KMS-11 (cell line): Measurements from ENCODE around the gene RFTN1.

ENCODE experiments used
- H2AFZ ChIP-seq: fragments of 200-600 bp; sonication (generic); 2 replicates; pipeline ENCODE4 v1.6.1; 2016; ENCODE audit warnings: antibody characterized with exemption, mixed run types, low read depth
- H3K27ac ChIP-seq: fragments of 200-600 bp; sonication (generic); 2 replicates; pipeline ENCODE4 v1.6.1; 2016; ENCODE audit warnings: mild to moderate bottlenecking, mixed run types
- H3K27me3 ChIP-seq: fragments of 200-600 bp; sonication (generic); 2 replicates; pipeline ENCODE4 v1.6.1; 2017; ENCODE audit warnings: mild to moderate bottlenecking, low read depth, mixed run types, moderate library complexity; ENCODE audit not compliant: insufficient read depth
- H3K36me3 ChIP-seq: fragments of 200-600 bp; sonication (generic); 2 replicates; pipeline ENCODE4 v1.6.1; 2017; ENCODE audit warnings: mild to moderate bottlenecking, mixed run types; ENCODE audit not compliant: insufficient read depth
- H3K4me1 ChIP-seq: fragments of 200-600 bp; sonication (generic); 2 replicates; pipeline ENCODE4 v1.6.1; 2016; ENCODE audit warnings: mild to moderate bottlenecking, low read depth, mixed run types; ENCODE audit not compliant: poor library complexity, severe bottlenecking
- H3K4me2 ChIP-seq: fragments of 200-600 bp; sonication (generic); 2 replicates; pipeline ENCODE4 v1.7.0; 2016; ENCODE audit warnings: mild to moderate bottlenecking, mixed run types
- H3K4me3 ChIP-seq: fragments of 200-600 bp; sonication (generic); IDR thresholded peaks from 2 replicates; pipeline ENCODE4 v1.6.1; 2017; ENCODE audit warnings: low read depth, low read length, mixed read lengths; ENCODE audit not compliant: insufficient read depth
- H3K79me2 ChIP-seq: fragments of 200-600 bp; sonication (generic); 2 replicates; pipeline ENCODE4 v1.6.1; 2016; ENCODE audit warnings: low read depth, mixed run types; ENCODE audit not compliant: insufficient read depth
- H3K9ac ChIP-seq: fragments of 200-600 bp; sonication (generic); 2 replicates; pipeline ENCODE4 v1.6.1; 2016; ENCODE audit warnings: mild to moderate bottlenecking, mixed run types
- H4K20me1 ChIP-seq: fragments of 200-600 bp; sonication (generic); 2 replicates; pipeline ENCODE4 v1.6.1; 2016; ENCODE audit warnings: mild to moderate bottlenecking, mixed run types; ENCODE audit not compliant: insufficient read depth
- TF ChIP-seq, protein P1 (sequence below): fragments of 200-600 bp; sonication (generic); conservative IDR thresholded peaks from 2 replicates; pipeline ENCODE4 v1.6.1; 2017; ENCODE audit warnings: low read depth, mild to moderate bottlenecking, antibody characterized with exemption, low read length, moderate library complexity, mixed read lengths

RFTN1 gene

DNA sequence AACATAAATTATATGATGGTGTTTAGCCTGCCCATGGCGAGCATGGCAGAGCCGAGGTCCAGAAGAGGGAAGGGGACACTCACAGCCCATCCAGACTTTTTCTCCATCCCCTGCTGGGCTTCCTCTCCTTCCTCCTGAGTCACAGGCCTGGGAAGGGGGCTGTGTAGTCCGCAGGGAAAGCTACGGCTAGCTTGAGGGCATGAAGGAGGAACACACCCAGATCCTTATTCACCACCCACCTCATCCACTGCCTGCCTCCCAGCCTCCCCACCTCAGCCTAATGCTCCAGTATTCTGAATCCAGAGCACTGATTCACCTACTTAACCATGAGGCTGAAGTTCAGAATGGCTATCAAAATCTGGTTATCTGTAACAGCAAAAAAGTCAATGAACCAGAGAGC is 150.7 kb downstream of the RFTN1 start:
- Histone ChIP-seq H3K4me1 (no peaks in the 10 kb centered on the region), H4K20me1 (no peaks in the 10 kb centered on the region), H2AFZ (no peak overlapping the region), H3K4me2 (no peak overlapping the region), H3K79me2 (no peaks in the 10 kb centered on the region), H3K9ac (no peak overlapping the region), H3K36me3 (no peaks in the 10 kb centered on the region), H3K27me3 (no peaks in the 10 kb centered on the region), H3K4me3 (no peak overlapping the region), H3K27ac (no peak overlapping the region)
- TF ChIP-seq, protein P1, sequence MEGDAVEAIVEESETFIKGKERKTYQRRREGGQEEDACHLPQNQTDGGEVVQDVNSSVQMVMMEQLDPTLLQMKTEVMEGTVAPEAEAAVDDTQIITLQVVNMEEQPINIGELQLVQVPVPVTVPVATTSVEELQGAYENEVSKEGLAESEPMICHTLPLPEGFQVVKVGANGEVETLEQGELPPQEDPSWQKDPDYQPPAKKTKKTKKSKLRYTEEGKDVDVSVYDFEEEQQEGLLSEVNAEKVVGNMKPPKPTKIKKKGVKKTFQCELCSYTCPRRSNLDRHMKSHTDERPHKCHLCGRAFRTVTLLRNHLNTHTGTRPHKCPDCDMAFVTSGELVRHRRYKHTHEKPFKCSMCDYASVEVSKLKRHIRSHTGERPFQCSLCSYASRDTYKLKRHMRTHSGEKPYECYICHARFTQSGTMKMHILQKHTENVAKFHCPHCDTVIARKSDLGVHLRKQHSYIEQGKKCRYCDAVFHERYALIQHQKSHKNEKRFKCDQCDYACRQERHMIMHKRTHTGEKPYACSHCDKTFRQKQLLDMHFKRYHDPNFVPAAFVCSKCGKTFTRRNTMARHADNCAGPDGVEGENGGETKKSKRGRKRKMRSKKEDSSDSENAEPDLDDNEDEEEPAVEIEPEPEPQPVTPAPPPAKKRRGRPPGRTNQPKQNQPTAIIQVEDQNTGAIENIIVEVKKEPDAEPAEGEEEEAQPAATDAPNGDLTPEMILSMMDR: no peak

DNA sequence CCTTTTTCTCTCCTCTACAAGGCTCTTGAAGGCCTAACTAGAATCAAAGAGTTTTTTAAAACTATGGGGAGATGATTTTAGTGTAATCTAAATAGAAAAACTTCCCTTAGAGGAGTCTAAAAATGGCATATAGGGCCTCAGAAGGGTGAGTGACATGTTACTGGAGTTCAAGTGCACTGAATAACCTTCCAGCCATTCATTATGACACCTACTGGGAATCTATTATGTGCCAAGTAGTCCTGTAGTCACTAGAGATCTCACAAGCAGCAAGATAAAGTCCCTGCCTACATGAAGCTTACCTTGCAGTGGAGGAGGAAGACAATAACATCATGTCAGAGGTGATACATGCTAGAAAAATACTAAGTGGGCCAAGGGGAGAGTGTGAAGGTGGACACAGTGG is 152.4 kb downstream of the RFTN1 start:
- TF ChIP-seq, protein P1: no peak
- H3K27me3 ChIP-seq: no peaks in the 10 kb centered on the region
- no peaks in the 10 kb centered on the region for H3K36me3 ChIP-seq
- no peaks in the 10 kb centered on the region for H3K79me2 ChIP-seq
- H3K9ac ChIP-seq: no peak overlapping the region
- no peaks in the 10 kb centered on the region for H3K4me1 ChIP-seq
- no peaks in the 10 kb centered on the region for H4K20me1 ChIP-seq
- no peak overlapping the region for H2AFZ ChIP-seq
- H3K4me3 ChIP-seq: no peak overlapping the region
- no peak overlapping the region for H3K4me2 ChIP-seq
- H3K27ac ChIP-seq: no peak overlapping the region

DNA sequence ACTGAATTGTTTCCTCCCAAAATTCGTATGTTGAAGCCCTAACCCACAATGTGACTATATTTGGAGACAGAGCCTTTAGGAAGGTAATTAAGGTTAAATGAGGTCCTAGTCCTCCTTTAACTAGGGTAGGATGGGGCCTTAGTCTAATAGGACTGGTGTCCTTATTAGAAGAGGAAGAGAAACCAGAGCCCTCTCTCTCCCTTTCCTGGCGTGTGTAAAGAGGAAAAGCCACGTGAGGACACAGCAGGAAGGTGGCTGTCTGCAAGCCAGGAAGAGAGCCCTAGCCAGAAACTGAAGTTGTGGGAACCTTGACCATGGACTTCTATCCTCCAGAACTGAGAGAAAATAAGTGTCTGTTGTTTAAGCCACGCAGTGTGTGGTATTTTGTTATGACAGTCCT is 154.2 kb downstream of the RFTN1 start:
- Histone ChIP-seq H3K36me3 (no peaks in the 10 kb centered on the region), H4K20me1 (no peaks in the 10 kb centered on the region), H3K4me1 (no peaks in the 10 kb centered on the region), H3K27ac (no peak overlapping the region), H3K4me3 (no peak overlapping the region), H3K9ac (no peak overlapping the region), H3K27me3 (no peaks in the 10 kb centered on the region), H2AFZ (no peak overlapping the region), H3K4me2 (no peak overlapping the region), H3K79me2 (no peaks in the 10 kb centered on the region)
- TF ChIP-seq, protein P1: no peak

DNA sequence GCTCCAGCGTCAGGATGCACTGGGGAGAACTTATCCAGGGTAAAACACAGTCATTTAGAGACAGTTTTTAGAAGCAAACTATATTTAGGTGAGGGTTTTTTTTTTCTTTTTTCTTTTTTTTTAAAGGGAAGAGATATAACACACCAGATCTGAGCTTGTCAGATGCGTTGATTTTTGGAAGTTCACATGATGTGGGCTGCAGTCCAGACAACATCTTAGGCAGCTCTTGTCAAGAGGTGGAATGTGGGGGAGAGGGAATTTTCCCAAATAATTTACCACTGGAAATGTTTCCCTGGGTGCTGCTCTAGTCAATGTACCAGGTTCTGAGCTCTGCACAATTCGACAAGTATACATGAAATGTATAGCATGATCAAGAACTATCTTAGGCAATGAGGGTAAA is 155.2 kb downstream of the RFTN1 start:
- Histone ChIP-seq H4K20me1 (no peaks in the 10 kb centered on the region), H3K79me2 (no peaks in the 10 kb centered on the region), H3K36me3 (no peaks in the 10 kb centered on the region), H3K4me1 (no peaks in the 10 kb centered on the region), H3K4me3 (no peak overlapping the region), H3K27me3 (no peaks in the 10 kb centered on the region), H3K9ac (no peak overlapping the region), H2AFZ (no peak overlapping the region), H3K27ac (no peak overlapping the region), H3K4me2 (no peak overlapping the region)
- TF ChIP-seq, protein P1: no peak
